H1 (cell line): ENCODE results near the gene NBDY. TPM values are rescaled to one million over a fixed set of nuclear protein-coding genes. Genes with fewer than 3 reads are reported as not detected.

Experiments
- CTCF ChIA-PET: fragments of 300-600 bp; sonication (Branson Sonifier 250); formaldehyde crosslinking; loops from one replicate; lab custom pipeline; 2021; ENCODE audit not compliant: partially characterized antibody; lab: Charles Lee
- POLR2A ChIA-PET: fragments of 300-600 bp; sonication (Branson Sonifier 250); formaldehyde crosslinking; loops from one replicate; lab custom pipeline; 2021; ENCODE audit warnings: inconsistent platforms; ENCODE audit not compliant: partially characterized antibody; lab: Charles Lee
- DNase-seq, 2 experiments: peaks; one replicate each; pipeline versions ENCODE4 v3.0.0 to v3.0.0-alpha.2; 2010 to 2022; ENCODE audit warnings: low spot score in 2 of 2, low read depth in 1 of 2, mixed read lengths in 1 of 2
- FAIRE-seq: peaks from 2 replicates; lab custom pipeline; 2011; peaks lifted over from hg19 to GRCh38; lab: Jason Lieb, UNC
- H2AFZ ChIP-seq: 2 replicates; pipeline ENCODE4 v1.8.1; 2012; ENCODE audit warnings: low read length, inconsistent platforms
- H2AK5ac ChIP-seq: 2 replicates; pipeline ENCODE4 v1.6.1; 2013; ENCODE audit warnings: low read depth, low read length
- H2BK120ac ChIP-seq: replicated peaks from 2 replicates; pipeline ENCODE3; 2013; ENCODE audit warnings: low read depth, low read length, inconsistent platforms
- H2BK12ac ChIP-seq: 2 replicates; pipeline ENCODE4 v1.6.1; 2013; ENCODE audit warnings: low read depth, low read length
- H2BK15ac ChIP-seq: 2 replicates; pipeline ENCODE4 v1.6.1; 2013; ENCODE audit warnings: low read length
- H2BK20ac ChIP-seq: 2 replicates; pipeline ENCODE4 v1.6.1; 2013; ENCODE audit warnings: low read length
- H2BK5ac ChIP-seq: 2 replicates; pipeline ENCODE4 v1.6.1; 2013; ENCODE audit warnings: low read depth, low read length
- H3K14ac ChIP-seq: 2 replicates; pipeline ENCODE4 v1.6.1; 2013; ENCODE audit warnings: inconsistent platforms; ENCODE audit not compliant: insufficient read length
- H3K18ac ChIP-seq: 2 replicates; pipeline ENCODE4 v1.6.1; 2013; ENCODE audit warnings: low read length; ENCODE audit errors: extremely low read depth
- H3K23ac ChIP-seq: 2 replicates; pipeline ENCODE4 v1.6.1; 2013; ENCODE audit warnings: inconsistent platforms; ENCODE audit not compliant: insufficient read length
- H3K23me2 ChIP-seq: 2 replicates; pipeline ENCODE4 v1.6.1; 2013; ENCODE audit warnings: low read depth, low read length
- H3K27ac ChIP-seq: 2 replicates; pipeline ENCODE4 v1.6.1; 2011; ENCODE audit warnings: low read depth, low read length, inconsistent platforms
- H3K27me3 ChIP-seq, 4 experiments: replicated peaks in 1 of 4; 1 replicate in 1 of 4; 2 replicates in 3 of 4; pipeline versions ENCODE4 v1.6.1 to v1.8.1; 2011 to 2013; ENCODE audit warnings: low read length in 3 of 4, mild to moderate bottlenecking in 3 of 4, inconsistent platforms in 2 of 4, mixed read lengths in 2 of 4, moderate library complexity in 1 of 4; ENCODE audit not compliant: control insufficient read depth in 3 of 4, insufficient read depth in 3 of 4; ENCODE audit errors: extremely low read depth in 1 of 4
- H3K36me3 ChIP-seq, 4 experiments: 2 replicates each; pipeline versions ENCODE4 v1.6.1 to v1.8.1; 2011 to 2013; ENCODE audit warnings: mild to moderate bottlenecking in 4 of 4, low read length in 3 of 4, moderate library complexity in 2 of 4, control low read depth in 1 of 4, inconsistent platforms in 1 of 4; ENCODE audit not compliant: insufficient read depth in 4 of 4, control insufficient read depth in 2 of 4
- H3K4ac ChIP-seq: replicated peaks from 2 replicates; pipeline ENCODE3; 2013; ENCODE audit warnings: low read length, low read depth, mixed read lengths, inconsistent platforms; ENCODE audit not compliant: insufficient read length
- H3K4me1 ChIP-seq, 4 experiments: replicated peaks in 1 of 4; 1 replicate in 1 of 4; 2 replicates in 3 of 4; pipeline versions ENCODE4 v1.6.1 to v1.8.1; 2011 to 2013; ENCODE audit warnings: low read length in 3 of 4, inconsistent platforms in 2 of 4, mixed read lengths in 1 of 4; ENCODE audit not compliant: insufficient read depth in 4 of 4, control insufficient read depth in 3 of 4
- H3K4me2 ChIP-seq, 2 experiments: 2 replicates each; pipeline versions ENCODE4 v1.6.1 to v1.8.1; 2011 to 2013; ENCODE audit warnings: low read depth in 2 of 2, low read length in 2 of 2, control low read depth in 1 of 2, inconsistent platforms in 1 of 2, mild to moderate bottlenecking in 1 of 2; ENCODE audit not compliant: insufficient read depth in 1 of 2
- H3K4me3 ChIP-seq, 4 experiments: fragments of 200-600, 300-600 bp in 1 of 4; sonication (generic), shearing (Covaris generic), sonication (Bioruptor Twin) in 1 of 4; 2 replicates each; pipeline versions ENCODE4 v1.5.1 to v1.8.1; 2011 to 2016; ENCODE audit warnings: low read length in 4 of 4, low read depth in 3 of 4, control low read depth in 2 of 4, inconsistent platforms in 2 of 4, mild to moderate bottlenecking in 2 of 4, mixed read lengths in 1 of 4, moderate library complexity in 1 of 4; ENCODE audit not compliant: insufficient read depth in 2 of 4; ENCODE audit errors: extremely low read depth in 1 of 4
- H3K56ac ChIP-seq: replicated peaks from 2 replicates; pipeline ENCODE3; 2013; ENCODE audit warnings: low read depth, mild to moderate bottlenecking, mixed read lengths, low read length, inconsistent platforms; ENCODE audit not compliant: insufficient read length
- H3K79me1 ChIP-seq: 2 replicates; pipeline ENCODE4 v1.6.1; 2013; ENCODE audit warnings: low read depth, low read length, control low read depth
- H3K79me2 ChIP-seq, 2 experiments: 2 replicates each; pipeline versions ENCODE4 v1.6.1 to v1.8.1; 2012 to 2013; ENCODE audit warnings: low read length in 2 of 2, mild to moderate bottlenecking in 2 of 2, inconsistent platforms in 1 of 2; ENCODE audit not compliant: insufficient read depth in 2 of 2, control insufficient read depth in 1 of 2
- H3K9ac ChIP-seq, 4 experiments: replicated peaks in 1 of 4; 1 replicate in 1 of 4; 2 replicates in 3 of 4; pipeline versions ENCODE4 v1.6.1 to v1.8.1; 2011 to 2013; ENCODE audit warnings: low read depth in 3 of 4, low read length in 3 of 4, control low read depth in 2 of 4, mild to moderate bottlenecking in 2 of 4, moderate library complexity in 2 of 4, inconsistent platforms in 1 of 4; ENCODE audit errors: extremely low read depth in 1 of 4
- H3K9me3 ChIP-seq, 2 experiments: 2 replicates each; pipeline versions ENCODE4 v1.6.1 to v1.8.1; 2012 to 2013; ENCODE audit warnings: mild to moderate bottlenecking in 2 of 2, moderate library complexity in 2 of 2, control low read depth in 1 of 2, inconsistent platforms in 1 of 2, low read depth in 1 of 2, low read length in 1 of 2, mixed read lengths in 1 of 2; ENCODE audit not compliant: insufficient read depth in 2 of 2
- H4K20me1 ChIP-seq, 2 experiments: replicated peaks in 1 of 2; 2 replicates each; pipeline versions ENCODE3 to v1.8.1; 2011 to 2013; ENCODE audit warnings: inconsistent platforms in 2 of 2, low read length in 2 of 2, mild to moderate bottlenecking in 1 of 2; ENCODE audit not compliant: insufficient read depth in 2 of 2, control insufficient read depth in 1 of 2
- H4K5ac ChIP-seq: 2 replicates; pipeline ENCODE4 v1.6.1; 2013; ENCODE audit warnings: low read length, low read depth, mixed read lengths, inconsistent platforms; ENCODE audit not compliant: insufficient read length
- H4K8ac ChIP-seq: 2 replicates; pipeline ENCODE4 v1.8.0; 2013; ENCODE audit warnings: mild to moderate bottlenecking, moderate library complexity, low read length, inconsistent platforms; ENCODE audit not compliant: insufficient read depth; ENCODE audit errors: extremely low read depth
- H4K91ac ChIP-seq: replicated peaks from 2 replicates; pipeline ENCODE3; 2013; ENCODE audit warnings: low read length, mixed read lengths, inconsistent platforms; ENCODE audit not compliant: insufficient read length
- GABPA ChIP-seq: IDR thresholded peaks from 2 replicates; pipeline ENCODE4 v1.6.1; 2011; ENCODE audit warnings: mild to moderate bottlenecking, low read length, moderate library complexity, borderline replicate concordance; ENCODE audit not compliant: insufficient read depth
- HDAC6 ChIP-seq: IDR thresholded peaks from one replicate; pipeline ENCODE4 v1.7.1; 2012; ENCODE audit warnings: low read depth, mild to moderate bottlenecking, inconsistent platforms, low read length, moderate library complexity
- MAFK ChIP-seq: IDR thresholded peaks from 2 replicates; pipeline ENCODE4 v1.6.1; 2012; ENCODE audit warnings: low read depth, mild to moderate bottlenecking, improper control_type of control experiment, low read length
- RBBP5 ChIP-seq: IDR thresholded peaks from 2 replicates; pipeline ENCODE4 v1.7.1; 2012; ENCODE audit warnings: low read depth, mild to moderate bottlenecking, inconsistent platforms, low read length, moderate library complexity, borderline replicate concordance
- SIRT6 ChIP-seq: IDR thresholded peaks from one replicate; pipeline ENCODE4 v1.7.1; 2012; ENCODE audit warnings: low read length, inconsistent platforms
- SIX5 ChIP-seq: IDR thresholded peaks from 2 replicates; pipeline ENCODE4 v1.6.1; 2011; ENCODE audit warnings: mild to moderate bottlenecking, low read depth, low read length
- SP4 ChIP-seq: IDR thresholded peaks from 2 replicates; pipeline ENCODE4 v1.6.1; 2012; ENCODE audit warnings: low read length, inconsistent platforms
- SUZ12 ChIP-seq: fragments of 200-600 bp; sonication (generic); IDR thresholded peaks from 2 replicates; pipeline ENCODE4 v1.6.1; 2012; ENCODE audit warnings: mild to moderate bottlenecking, inconsistent platforms, low read length, moderate library complexity, mixed read lengths
- WGBS, 2 experiments: shearing (Covaris generic) in 1 of 2; methylation state at CpG; one replicate each; pipeline versions ENCODE4 v1.1.6 to v1.1.7; 2013 to 2015; ENCODE audit warnings: low lambda C conversion rate in 2 of 2, mixed read lengths in 2 of 2, inconsistent platforms in 1 of 2, low coverage in 1 of 2, missing lambda C conversion rate in 1 of 2; ENCODE audit not compliant: insufficient replicate concordance in 2 of 2, insufficient coverage in 1 of 2, insufficient read length in 1 of 2; ENCODE audit errors: extremely low coverage in 1 of 2, missing lambda C conversion rate in 1 of 2; 5-methylcytosine and 5-hydroxymethylcytosine counted together
- polyA plus RNA-seq, 7 experiments: library from polyadenylated mRNA; depleted of rRNA in 3 of 7; stranded (reverse) in 5 of 7; unstranded in 2 of 7; fragments of >200 nt in 5 of 7; fragments of 200-250 nt in 2 of 7; gene quantifications; 1 replicate in 5 of 7; 2 replicates in 1 of 7; 4 replicates in 1 of 7; pipeline versions ENCODE4 v1.2.1 to v1.2.3, GENCODE V29; 2011 to 2013; ENCODE audit warnings: missing spikeins in 2 of 7, mixed read lengths in 2 of 7
- total RNA-seq: library from RNA; stranded (reverse); fragmentation: NEBNext Ultra II Directional; extraction: Animal tissue kit (Norgen Biotek cat#: 25700); gene quantifications from 2 replicates; pipeline ENCODE4 v1.2.1, GENCODE V29; 2021

Gene NBDY
- total and polyA plus RNA-seq, 2 of the 8 experiments (the other 6 are each of a cell fraction or from before 2014, with no cell fraction given), result 42.3 to 57.8 TPM

- ChIA-PET POLR2A (no interaction called here), CTCF (interaction anchor here (0.5 kb wide), 1 partner anchor 844 kb away, joined by 3 read pairs; no protein-coding TSS in a partner anchor)
- H3K36me3 ChIP-seq, result peaks cover 0 to 5% (median 0%) of the 10 kb centered on the region in 4 experiments; a peak in 1 of 8 replicates
- no peaks in the 10 kb centered on the region for H3K27me3 ChIP-seq
- no peak overlapping the region for H2BK20ac ChIP-seq
- no peak overlapping the region for H3K56ac ChIP-seq
- H2BK120ac ChIP-seq, result no peak overlapping the region
- no peak overlapping the region for H3K4me3 ChIP-seq
- no peaks in the 10 kb centered on the region for H4K20me1 ChIP-seq
- H3K79me1 ChIP-seq, result no peaks in the 10 kb centered on the region
- no peak overlapping the region for H3K4ac ChIP-seq
- no peak overlapping the region for H4K8ac ChIP-seq
- no peak overlapping the region for H4K5ac ChIP-seq
- H2AK5ac ChIP-seq, result no peak overlapping the region
- no peak overlapping the region for H3K4me2 ChIP-seq
- no peak overlapping the region for H3K18ac ChIP-seq
- no peak overlapping the region for H2BK5ac ChIP-seq
- no peak overlapping the region for H3K23ac ChIP-seq
- no peaks in the 10 kb centered on the region; a peak in 1 of 4 replicates for H3K79me2 ChIP-seq
- DNase-seq (peak in 1 of 2 experiments; percentile 6), FAIRE-seq (no peak)
- H3K23me2 ChIP-seq, result no peaks in the 10 kb centered on the region
- no peak overlapping the region for H2AFZ ChIP-seq
- WGBS, 2 experiments, result 97% methylated on average over 6 of the region's 16 CpGs; no CpG with 5 or more reads in 1 of the 2 experiments
- no peak overlapping the region for H2BK12ac ChIP-seq
- H3K9me3 ChIP-seq, result no peaks in the 10 kb centered on the region
- no peak overlapping the region for H4K91ac ChIP-seq
- no peak overlapping the region for H3K14ac ChIP-seq
- peaks cover 0 to 11% (median 2%) of the 10 kb centered on the region in 4 experiments; a peak in 4 of 7 replicates for H3K4me1 ChIP-seq
- no peak overlapping the region for H3K9ac ChIP-seq
- no peak overlapping the region for H3K27ac ChIP-seq
- H2BK15ac ChIP-seq, result no peak overlapping the region
- TF ChIP-seq MAFK, result no peak
- no peak for TF ChIP-seq RBBP5
- no peak for TF ChIP-seq SP4
- TF ChIP-seq SIX5, result no peak
- no peak for TF ChIP-seq GABPA
- TF ChIP-seq SIRT6, result no peak
- TF ChIP-seq SUZ12, result no peak
- TF ChIP-seq HDAC6, result no peak
Observed at GRCh38 chrX:56766554-56767347, 37.7 kb downstream of the NBDY start.
